Transverse colon (tissue), 4 donors: ENCODE data around the gene POR.

Source experiments
- CTCF ChIP-seq, 5 experiments: fragments of 200-600 bp in 3 of 5; fragments of 450-650 bp in 2 of 5; sonication (generic) in 3 of 5; IDR thresholded peaks; 1 replicate in 2 of 5; 2 replicates in 3 of 5; pipeline ENCODE4 v1.5.1; 2016 to 2017; ENCODE audit warnings: antibody characterized with exemption in 5 of 5, inconsistent platforms in 3 of 5, mild to moderate bottlenecking in 2 of 5, moderate library complexity in 1 of 5
- EP300 ChIP-seq: sonication (generic); formaldehyde crosslinking; IDR thresholded peaks from one replicate; pipeline ENCODE4 v1.6.1; 2017; ENCODE audit warnings: antibody characterized with exemption, low read depth
- POLR2AphosphoS5 ChIP-seq, 3 donors: sonication (generic); formaldehyde crosslinking; IDR thresholded peaks; one replicate each; pipeline ENCODE4 v1.6.1; 2016; ENCODE audit warnings: antibody characterized with exemption in 3 of 3

DNA sequence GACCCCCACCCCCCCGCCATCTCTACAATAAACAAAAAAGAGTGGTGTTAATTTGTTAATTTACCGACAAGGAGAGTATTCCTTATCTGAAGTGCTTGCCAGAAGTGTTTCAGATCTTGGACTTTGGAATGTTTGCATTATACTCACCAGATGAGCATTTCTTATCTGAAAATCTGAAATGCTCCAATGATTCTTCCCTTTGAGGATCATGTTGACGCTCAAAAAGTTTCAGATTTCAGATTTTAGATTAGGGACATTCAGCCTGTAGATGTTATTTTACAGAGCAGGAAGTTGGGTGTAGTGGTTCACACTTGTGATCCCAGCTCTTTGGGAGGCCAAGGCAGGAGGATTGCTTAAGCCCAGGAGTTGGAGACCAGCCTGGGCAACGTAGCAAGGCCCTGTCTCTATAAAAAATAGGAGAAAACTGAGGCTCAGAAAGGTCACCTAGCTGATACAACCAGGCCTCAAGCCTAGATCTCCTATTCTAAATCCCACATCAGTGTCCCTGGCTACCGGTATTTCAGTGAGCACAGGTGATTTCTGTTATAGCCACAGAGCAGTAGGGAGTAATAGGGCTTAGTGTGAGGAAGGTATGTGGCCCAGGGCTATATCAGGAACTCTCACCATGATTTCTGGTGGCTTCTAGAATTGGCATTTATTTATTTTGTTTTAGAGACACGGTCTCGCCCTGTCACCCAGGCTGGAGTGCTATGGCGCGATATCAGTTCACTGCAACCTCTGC lies 44.0 kb downstream of the POR start:
- TF ChIP-seq CTCF (IDR thresholded peaks at IDR 0.05) (no peak), POLR2AphosphoS5 (IDR thresholded peaks at IDR 0.05) (no peak), EP300 (no peak)
